DND-41 (cell line): ENCODE results near the gene AP2A2.

Experiments
- EZH2 ChIP-seq: IDR thresholded peaks from 3 replicates; pipeline ENCODE4 v1.6.1; 2012; ENCODE audit warnings: borderline replicate concordance, low read depth, mild to moderate bottlenecking, moderate library complexity, low read length, inconsistent platforms; ENCODE audit not compliant: severe bottlenecking
- TF ChIP-seq, protein P1 (sequence below): IDR thresholded peaks from 2 replicates; pipeline ENCODE4 v1.5.1; 2012; ENCODE audit warnings: borderline replicate concordance, low read length, moderate library complexity, mild to moderate bottlenecking; ENCODE audit not compliant: poor library complexity, severe bottlenecking; ENCODE audit errors: extremely low read depth

DNA sequence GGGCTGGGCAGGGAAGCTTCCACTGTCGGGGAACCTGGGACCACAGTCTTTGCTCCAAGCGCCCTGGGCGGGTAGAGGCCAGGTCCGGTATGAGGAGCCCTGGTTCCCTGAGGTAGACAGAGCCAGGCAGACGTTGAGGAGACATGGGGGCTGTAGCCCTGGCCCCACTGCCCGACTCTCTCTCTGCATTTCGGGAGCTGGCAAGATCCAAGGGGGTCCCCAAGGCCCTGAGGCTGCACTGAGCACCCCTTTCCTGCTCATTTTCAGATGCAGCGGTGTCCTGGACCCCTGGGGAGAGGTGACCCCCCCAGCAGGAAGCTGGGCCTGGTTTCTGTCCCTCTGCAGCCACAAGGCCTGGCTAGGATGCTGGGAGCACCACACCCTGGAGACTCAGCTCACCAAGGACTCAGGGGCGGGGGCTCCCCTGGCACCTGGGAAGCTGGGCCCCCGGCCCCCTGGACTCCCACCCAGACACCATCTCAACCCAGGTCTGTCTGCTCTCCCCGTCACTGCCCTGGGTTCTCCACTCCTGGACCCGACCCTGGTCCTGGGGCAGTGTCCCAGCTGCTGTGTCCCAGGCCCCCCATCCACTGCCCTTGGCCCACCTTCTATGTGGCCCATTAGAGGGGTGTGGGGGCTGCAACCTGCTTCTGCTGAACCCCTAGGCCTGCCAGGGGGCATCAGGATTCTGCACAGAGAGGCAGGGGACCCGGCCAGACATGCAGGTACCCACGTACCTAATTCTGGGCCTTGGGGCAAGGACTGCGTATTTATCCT is 125.9 kb downstream of the AP2A2 start:
- TF ChIP-seq EZH2, result no peak
- TF ChIP-seq, protein P1, sequence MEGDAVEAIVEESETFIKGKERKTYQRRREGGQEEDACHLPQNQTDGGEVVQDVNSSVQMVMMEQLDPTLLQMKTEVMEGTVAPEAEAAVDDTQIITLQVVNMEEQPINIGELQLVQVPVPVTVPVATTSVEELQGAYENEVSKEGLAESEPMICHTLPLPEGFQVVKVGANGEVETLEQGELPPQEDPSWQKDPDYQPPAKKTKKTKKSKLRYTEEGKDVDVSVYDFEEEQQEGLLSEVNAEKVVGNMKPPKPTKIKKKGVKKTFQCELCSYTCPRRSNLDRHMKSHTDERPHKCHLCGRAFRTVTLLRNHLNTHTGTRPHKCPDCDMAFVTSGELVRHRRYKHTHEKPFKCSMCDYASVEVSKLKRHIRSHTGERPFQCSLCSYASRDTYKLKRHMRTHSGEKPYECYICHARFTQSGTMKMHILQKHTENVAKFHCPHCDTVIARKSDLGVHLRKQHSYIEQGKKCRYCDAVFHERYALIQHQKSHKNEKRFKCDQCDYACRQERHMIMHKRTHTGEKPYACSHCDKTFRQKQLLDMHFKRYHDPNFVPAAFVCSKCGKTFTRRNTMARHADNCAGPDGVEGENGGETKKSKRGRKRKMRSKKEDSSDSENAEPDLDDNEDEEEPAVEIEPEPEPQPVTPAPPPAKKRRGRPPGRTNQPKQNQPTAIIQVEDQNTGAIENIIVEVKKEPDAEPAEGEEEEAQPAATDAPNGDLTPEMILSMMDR, result no peak
